Activated naive CD4-positive, alpha-beta T cell treated with anti-CD3 and anti-CD28 coated beads, Interleukin-2, amount 50 U/mL, for 24 hours (primary cell): ENCODE data around the gene CNTN6.

Experiments used
- H3K27ac Mint-ChIP-seq: one replicate; pipeline ENCODE4 v1.8.0; 2021; ENCODE audit warnings: mild to moderate bottlenecking, mixed read lengths
- H3K27me3 Mint-ChIP-seq: one replicate; pipeline ENCODE4 v1.8.0; 2021; ENCODE audit warnings: mixed read lengths
- H3K36me3 Mint-ChIP-seq: one replicate; pipeline ENCODE4 v1.8.0; 2021; ENCODE audit warnings: mixed read lengths
- H3K4me1 Mint-ChIP-seq: one replicate; pipeline ENCODE4 v1.8.0; 2021; ENCODE audit warnings: mixed read lengths
- H3K4me3 Mint-ChIP-seq: one replicate; pipeline ENCODE4 v1.8.0; 2021; ENCODE audit warnings: mild to moderate bottlenecking, mixed read lengths
- H3K9me3 Mint-ChIP-seq: one replicate; pipeline ENCODE4 v1.8.0; 2021; ENCODE audit warnings: mixed read lengths

Gene CNTN6

DNA sequence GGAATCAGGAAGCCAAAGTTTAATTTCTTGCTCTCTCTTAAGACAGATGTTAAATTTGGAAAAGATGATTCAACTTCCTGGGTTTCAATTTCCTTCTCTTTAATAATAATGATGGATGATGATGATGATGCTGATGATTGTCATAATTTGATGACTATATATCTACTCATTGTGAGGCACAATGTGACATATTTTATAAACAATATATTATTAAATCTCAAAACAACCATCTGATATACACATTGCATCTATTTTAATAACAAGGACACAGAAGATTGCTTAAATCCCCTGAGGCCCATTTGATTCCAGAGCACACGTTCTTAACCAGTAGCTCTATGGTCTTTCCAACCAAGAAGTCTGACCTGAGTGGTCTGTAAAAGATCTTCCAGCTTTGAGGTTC is 124.0 kb downstream of the CNTN6 start:
- Mint-ChIP-seq H3K9me3 (no peaks in the 10 kb centered on the region), H3K4me3 (no peak overlapping the region), H3K27ac (no peak overlapping the region), H3K27me3 (no peaks in the 10 kb centered on the region), H3K4me1 (no peaks in the 10 kb centered on the region), H3K36me3 (no peaks in the 10 kb centered on the region)

DNA sequence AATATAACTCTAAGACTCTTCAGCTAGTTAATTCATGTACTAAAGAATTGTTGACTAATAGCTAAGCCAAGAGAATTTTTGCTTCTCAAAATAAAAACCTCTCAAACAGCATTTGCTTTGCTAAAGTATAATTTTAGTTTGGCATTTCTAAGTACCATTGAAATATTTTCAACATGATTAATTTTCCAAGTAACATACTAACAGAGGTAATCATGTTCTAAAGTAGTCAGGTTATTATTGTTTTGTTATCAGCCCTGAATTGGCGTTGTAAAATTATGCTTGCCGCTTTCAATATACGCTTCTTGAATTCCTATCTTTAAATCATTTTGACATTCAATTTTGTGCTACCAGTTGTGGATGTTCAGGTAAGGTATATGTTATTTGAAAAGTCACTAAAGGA is 134.3 kb downstream of the CNTN6 start:
- Mint-ChIP-seq H3K9me3 (no peaks in the 10 kb centered on the region), H3K4me1 (no peaks in the 10 kb centered on the region), H3K27me3 (no peaks in the 10 kb centered on the region), H3K36me3 (no peaks in the 10 kb centered on the region), H3K4me3 (no peak overlapping the region), H3K27ac (no peak overlapping the region)

DNA sequence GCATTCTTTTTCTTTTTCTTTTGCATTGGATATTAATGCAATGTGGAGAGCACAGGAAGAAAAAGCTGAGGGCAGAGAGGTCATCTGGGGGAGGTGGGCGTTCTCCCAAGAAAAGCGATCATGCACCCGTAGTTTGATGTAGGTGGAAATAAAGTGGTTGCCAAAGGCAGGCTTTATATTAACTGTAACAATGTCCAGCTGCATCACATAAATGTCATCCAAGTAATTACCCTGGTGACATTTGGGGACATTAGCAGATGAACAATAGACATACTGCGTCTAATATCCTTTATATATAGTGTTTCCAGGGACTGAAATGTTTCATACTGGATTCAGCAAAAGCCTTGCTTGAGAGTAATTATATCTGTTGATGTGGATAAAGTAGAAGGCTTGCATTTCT is 135.5 kb downstream of the CNTN6 start:
- Mint-ChIP-seq H3K27me3 (no peaks in the 10 kb centered on the region), H3K27ac (no peak overlapping the region), H3K36me3 (no peaks in the 10 kb centered on the region), H3K4me1 (no peaks in the 10 kb centered on the region), H3K9me3 (no peaks in the 10 kb centered on the region), H3K4me3 (no peak overlapping the region)

DNA sequence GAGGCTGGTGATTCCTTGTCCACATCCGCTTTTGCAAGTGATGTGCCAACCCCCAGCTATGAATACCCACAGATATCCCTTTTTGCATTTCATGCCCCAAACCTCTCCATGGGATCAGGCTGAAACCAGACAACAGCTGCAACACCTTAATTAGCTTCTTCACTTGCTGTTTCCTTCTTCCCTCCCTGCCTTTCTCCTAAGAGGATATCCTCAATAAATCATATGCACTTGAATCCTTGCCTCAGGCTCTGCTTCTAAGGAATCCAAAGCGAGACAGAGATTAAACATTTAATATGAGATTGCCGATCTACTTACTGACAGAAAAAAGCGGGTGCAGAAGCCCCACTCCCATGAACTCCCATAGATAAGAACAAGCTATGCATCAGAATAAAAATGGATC is 138.1 kb downstream of the CNTN6 start:
- Mint-ChIP-seq H3K9me3 (no peaks in the 10 kb centered on the region), H3K27me3 (no peaks in the 10 kb centered on the region), H3K27ac (no peak overlapping the region), H3K4me1 (no peaks in the 10 kb centered on the region), H3K36me3 (no peaks in the 10 kb centered on the region), H3K4me3 (no peak overlapping the region)

DNA sequence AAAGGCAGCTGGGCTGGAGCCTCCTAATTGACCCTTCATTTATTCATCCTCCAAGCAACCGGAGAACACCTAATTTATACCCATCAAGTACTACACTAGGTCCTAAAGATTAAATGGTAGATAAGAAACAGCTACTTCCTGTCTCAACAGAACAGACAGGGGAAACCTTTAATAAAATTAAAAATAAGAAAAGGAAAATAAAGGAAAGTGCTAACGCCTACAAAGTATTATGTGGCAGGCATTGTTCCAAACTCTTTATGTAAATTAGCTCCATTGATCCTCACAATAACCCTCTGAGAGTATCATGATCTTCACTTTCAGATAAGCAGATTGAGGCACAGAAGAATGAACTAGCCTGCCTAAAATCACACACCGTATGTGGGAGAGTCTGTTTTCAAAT is 139.5 kb downstream of the CNTN6 start:
- H3K27ac Mint-ChIP-seq, result no peak overlapping the region
- no peaks in the 10 kb centered on the region for H3K27me3 Mint-ChIP-seq
- H3K9me3 Mint-ChIP-seq, result no peaks in the 10 kb centered on the region
- H3K36me3 Mint-ChIP-seq, result no peaks in the 10 kb centered on the region
- H3K4me3 Mint-ChIP-seq, result no peak overlapping the region
- H3K4me1 Mint-ChIP-seq, result no peaks in the 10 kb centered on the region

DNA sequence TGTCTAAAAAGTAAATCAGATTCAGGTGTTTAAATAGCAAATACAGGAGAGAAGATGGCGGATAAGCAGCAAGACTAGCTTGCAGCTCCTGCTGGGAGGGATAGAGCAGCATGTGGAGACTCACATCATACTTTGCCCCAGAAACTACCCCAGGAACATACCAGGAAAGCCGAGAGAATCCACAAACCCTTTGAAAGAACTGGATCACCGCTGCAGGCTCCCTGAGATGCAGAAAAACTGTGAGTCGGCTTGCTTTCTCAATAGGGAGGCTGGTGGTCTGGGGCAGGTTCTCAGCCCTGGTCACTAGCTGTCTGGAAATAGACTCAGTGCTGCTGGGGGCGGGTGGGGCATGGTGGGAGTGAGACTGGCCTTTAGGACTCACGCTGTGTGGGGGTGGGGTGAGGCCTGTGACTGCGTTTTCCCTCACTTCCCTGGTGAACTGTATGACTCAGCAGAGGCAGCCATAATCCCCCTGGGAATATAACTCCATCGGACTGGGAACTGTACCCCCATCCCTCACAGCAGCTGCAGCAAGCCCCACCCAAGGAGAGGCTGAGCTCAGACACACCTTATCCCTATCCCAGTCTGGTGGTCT is 142.8 kb downstream of the CNTN6 start:
- Mint-ChIP-seq H3K27me3 (no peaks in the 10 kb centered on the region), H3K36me3 (no peaks in the 10 kb centered on the region), H3K27ac (no peak overlapping the region), H3K4me1 (no peaks in the 10 kb centered on the region), H3K4me3 (no peak overlapping the region), H3K9me3 (no peaks in the 10 kb centered on the region)

DNA sequence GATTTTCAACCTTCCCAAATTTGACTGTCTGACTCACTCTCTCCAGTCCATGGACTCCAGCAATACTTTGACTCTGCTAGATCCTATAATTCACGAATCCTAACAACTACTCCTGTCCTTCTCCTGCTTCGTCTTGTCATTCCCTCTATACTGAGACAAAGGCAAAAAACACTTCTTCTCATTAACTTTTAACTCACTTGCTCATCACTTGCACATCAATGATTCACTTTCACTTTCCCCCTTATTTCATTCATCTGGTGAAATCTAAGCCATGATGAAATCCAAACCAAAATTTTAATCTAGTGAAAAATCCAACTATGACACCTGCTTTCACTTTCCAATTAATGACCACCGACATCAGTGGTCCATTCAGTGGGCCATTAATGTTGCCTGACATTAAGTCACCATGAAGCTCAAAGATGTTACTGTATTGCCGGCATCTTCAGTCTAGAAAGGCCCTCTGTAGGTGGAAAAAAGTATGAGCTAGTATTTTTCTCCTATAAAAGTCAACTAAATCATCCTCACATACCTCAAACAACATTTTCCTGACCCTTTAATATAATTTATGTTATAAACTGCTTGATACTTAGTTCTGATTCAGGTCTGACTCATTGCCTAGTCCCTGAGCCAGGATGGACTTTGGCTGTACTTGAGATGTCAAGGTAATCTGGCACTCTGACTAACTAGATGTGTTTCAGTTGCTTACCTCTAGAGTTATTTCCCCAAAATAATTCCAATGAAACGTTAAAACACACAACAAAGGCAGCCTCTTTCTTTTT is 158.6 kb downstream of the CNTN6 start:
- H3K36me3 Mint-ChIP-seq, result no peaks in the 10 kb centered on the region
- H3K4me3 Mint-ChIP-seq, result no peak overlapping the region
- H3K27me3 Mint-ChIP-seq, result no peaks in the 10 kb centered on the region
- no peaks in the 10 kb centered on the region for H3K4me1 Mint-ChIP-seq
- H3K9me3 Mint-ChIP-seq, result peaks cover 11% of the 10 kb centered on the region
- H3K27ac Mint-ChIP-seq, result no peak overlapping the region

DNA sequence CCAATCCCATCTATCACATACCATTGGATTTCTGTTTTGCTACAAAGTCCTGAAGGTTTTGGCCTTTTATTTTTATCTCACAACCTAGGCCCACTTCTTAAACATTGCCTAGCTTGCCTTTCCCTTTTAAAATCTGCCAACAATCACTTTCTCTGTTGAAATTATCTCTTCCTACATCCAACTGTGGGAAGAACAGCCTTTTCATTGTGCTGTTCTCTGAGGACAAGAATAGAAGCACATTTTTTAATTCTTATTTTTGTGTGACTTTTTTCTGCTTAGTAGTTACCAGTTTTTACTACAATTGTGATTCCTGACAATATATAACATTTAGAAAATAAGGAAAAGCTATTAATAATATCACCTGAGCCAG is 159.2 kb downstream of the CNTN6 start:
- H3K36me3 Mint-ChIP-seq, result no peaks in the 10 kb centered on the region
- peaks cover 11% of the 10 kb centered on the region for H3K9me3 Mint-ChIP-seq
- H3K27me3 Mint-ChIP-seq, result no peaks in the 10 kb centered on the region
- H3K27ac Mint-ChIP-seq, result no peak overlapping the region
- no peaks in the 10 kb centered on the region for H3K4me1 Mint-ChIP-seq
- no peak overlapping the region for H3K4me3 Mint-ChIP-seq

DNA sequence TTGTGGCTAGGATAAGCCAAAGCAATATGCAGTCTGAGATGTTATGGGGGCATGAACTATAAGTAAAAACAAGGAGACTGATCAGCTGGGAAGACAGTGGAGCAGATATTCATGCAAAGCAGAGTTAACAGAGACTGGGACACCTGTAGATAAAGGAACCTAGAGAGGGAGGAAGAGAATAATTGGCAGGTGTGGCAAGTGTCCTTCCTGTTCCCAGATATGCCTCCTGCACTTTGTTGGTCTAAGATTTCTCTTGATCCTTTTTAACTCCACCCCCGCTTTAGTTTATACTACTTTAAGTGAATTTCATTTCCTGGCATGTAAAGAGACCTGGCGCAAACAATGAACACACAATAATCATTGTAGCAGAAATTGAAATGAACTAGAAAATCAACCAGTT is 169.4 kb downstream of the CNTN6 start:
- Mint-ChIP-seq H3K27ac (no peak overlapping the region), H3K9me3 (peaks cover 5% of the 10 kb centered on the region)

DNA sequence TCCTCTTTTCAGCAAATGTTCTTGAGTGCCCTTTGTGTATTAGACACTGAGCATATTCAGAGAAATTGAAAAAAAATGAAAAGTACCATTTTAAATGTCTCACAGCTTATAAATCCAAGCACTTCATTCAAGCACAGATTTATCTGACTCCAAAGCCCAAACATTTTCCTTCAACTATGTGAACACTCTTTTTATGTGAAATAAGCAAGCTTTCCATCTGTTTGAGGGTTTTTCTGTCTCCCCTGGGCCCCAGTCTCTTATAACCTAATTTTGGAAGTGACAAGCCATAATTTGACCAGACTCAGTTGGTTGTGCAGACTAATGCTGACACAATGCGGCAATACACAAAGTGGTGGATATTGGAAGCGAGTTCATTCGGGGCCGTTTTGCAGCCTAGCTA is 170.3 kb downstream of the CNTN6 start:
- Mint-ChIP-seq H3K27me3 (no peaks in the 10 kb centered on the region), H3K27ac (no peak overlapping the region), H3K36me3 (no peaks in the 10 kb centered on the region), H3K4me1 (no peaks in the 10 kb centered on the region), H3K9me3 (peaks cover 5% of the 10 kb centered on the region), H3K4me3 (no peak overlapping the region)

More for the DNA sequence above, 169.4 kb downstream of the CNTN6 start:
- Mint-ChIP-seq H3K36me3 (no peaks in the 10 kb centered on the region), H3K27me3 (no peaks in the 10 kb centered on the region), H3K4me1 (no peaks in the 10 kb centered on the region), H3K4me3 (no peak overlapping the region)

DNA sequence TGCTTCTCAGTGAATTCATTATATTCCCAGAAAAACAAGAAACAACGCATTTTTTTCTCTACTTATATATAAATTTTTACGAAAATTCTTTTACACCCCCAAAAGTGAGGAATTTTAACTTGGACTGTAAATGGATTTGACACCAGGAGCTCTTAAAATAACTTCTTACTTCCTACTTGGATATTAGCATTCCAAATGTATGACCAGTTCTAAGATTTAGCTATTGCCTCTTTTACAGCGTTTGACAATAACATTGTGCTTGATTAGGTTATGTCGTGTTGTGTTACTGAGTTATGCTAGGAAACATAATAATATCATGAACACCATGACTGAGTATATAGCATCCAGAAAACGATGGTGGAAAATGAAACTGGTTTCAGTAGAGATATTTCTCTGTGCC is 177.0 kb downstream of the CNTN6 start:
- Mint-ChIP-seq H3K27ac (no peak overlapping the region), H3K4me3 (no peak overlapping the region), H3K27me3 (no peaks in the 10 kb centered on the region), H3K4me1 (no peaks in the 10 kb centered on the region), H3K36me3 (no peaks in the 10 kb centered on the region), H3K9me3 (peaks cover 4% of the 10 kb centered on the region)

DNA sequence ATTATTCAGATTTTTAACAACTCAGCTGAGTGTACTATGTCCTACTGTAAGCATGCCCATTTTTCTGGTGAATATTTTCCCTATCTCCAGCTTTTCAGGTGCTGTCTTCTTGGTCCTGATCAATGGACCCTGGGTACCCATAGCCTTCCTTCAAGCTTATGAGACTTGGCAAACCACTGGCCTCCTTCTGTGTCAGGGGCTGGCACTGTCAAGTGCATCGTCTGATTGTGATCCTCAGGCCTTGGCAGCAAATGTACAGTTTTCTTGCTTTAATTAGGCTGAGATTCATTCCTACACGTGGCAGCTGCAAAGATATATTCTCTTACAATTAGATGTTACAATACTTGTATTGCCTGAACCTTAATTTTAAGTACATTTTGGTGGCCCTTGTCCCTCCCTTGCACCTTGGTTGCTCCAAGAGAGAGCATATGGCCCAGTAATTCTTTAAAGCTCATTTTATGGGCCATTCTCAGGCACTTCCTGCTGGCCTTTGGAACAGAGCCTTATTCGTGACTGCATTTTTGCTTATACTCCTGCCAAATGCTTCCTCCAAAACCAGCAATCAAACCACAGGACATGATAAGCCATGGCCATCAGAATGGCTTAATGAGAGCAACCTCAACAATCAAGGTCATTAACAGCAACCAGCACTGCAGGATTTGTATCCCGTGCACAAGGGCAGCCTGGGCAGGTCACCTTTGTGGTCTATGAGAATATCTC is 179.9 kb downstream of the CNTN6 start:
- no peak overlapping the region for H3K4me3 Mint-ChIP-seq
- H3K4me1 Mint-ChIP-seq, result no peaks in the 10 kb centered on the region
- H3K27me3 Mint-ChIP-seq, result no peaks in the 10 kb centered on the region
- H3K27ac Mint-ChIP-seq, result no peak overlapping the region
- no peaks in the 10 kb centered on the region for H3K36me3 Mint-ChIP-seq
- peaks cover 4% of the 10 kb centered on the region for H3K9me3 Mint-ChIP-seq

DNA sequence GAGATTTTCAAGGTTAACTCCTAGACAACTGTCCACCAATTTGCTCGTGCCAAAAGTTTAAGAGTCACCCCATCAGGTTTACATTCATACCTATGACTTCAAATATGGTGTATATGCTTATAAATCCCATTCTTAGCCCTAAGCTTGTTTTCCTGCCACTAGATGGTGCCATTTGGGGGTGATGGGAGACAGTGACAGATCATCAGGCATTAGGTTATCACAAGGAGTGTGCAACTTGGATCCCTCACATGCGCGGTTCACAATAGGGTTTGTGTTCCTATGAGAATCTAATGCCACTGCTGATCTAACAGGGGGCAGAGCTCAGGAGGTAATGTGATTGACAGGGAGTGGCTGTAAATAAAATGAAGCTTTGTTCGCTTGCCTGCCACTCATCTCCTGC is 182.7 kb downstream of the CNTN6 start:
- no peak overlapping the region for H3K27ac Mint-ChIP-seq
- H3K9me3 Mint-ChIP-seq, result no peaks in the 10 kb centered on the region
- H3K4me3 Mint-ChIP-seq, result no peak overlapping the region
- no peaks in the 10 kb centered on the region for H3K36me3 Mint-ChIP-seq
- H3K27me3 Mint-ChIP-seq, result no peaks in the 10 kb centered on the region
- H3K4me1 Mint-ChIP-seq, result no peaks in the 10 kb centered on the region

DNA sequence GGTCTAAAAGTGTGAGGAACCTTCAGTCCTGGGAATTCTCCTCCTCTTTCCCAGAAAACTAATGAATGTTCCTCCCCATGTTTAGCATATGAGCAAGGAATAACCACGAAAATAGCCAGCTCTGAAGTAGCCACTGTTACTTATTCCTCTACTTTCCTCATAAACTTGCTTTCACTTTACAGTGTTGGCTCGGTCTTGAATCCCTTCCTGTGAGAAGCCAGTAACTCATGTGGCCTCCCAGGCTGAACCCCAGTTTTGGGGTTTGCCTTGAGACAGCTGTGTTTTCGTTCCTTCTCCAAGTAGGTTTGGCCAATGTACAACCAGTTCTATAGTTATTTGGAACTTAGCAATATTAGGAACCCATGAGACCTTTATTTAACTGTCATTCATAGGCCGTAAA is 195.0 kb downstream of the CNTN6 start:
- Mint-ChIP-seq H3K36me3 (no peaks in the 10 kb centered on the region), H3K9me3 (peaks cover 11% of the 10 kb centered on the region), H3K27ac (no peak overlapping the region), H3K27me3 (no peaks in the 10 kb centered on the region), H3K4me1 (no peaks in the 10 kb centered on the region), H3K4me3 (no peak overlapping the region)

DNA sequence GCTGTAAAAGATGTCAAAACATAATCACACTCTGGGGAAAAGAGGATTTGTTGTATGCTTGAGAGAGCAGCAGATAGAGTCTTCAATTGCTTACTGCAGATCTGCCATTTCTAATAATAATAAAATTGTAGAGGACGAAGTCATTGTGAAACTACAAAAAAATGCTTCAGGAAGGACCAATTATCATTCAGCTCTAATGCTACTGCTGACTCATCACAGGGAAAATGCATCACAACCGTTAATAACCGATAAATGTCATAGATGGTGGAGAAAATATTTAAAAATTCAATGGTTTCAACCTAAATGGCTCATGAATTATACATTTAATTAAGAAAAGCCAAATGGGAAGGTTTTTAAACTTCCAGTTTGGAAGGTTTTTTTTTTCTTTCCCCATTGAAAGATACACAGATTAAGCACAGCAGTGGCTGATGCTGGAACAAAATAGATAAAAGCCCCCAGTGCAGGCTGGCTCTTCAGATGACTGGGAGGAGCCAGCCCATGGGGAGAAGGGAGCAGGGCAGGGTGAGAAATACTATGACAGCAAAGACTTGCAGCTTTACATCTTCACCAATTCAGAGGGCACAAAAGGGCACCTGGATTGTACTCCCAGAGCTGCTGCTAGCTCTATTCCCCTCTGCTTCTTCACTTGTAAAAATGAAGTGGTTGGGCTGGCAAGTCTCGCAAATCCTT is 196.1 kb downstream of the CNTN6 start:
- Mint-ChIP-seq H3K27ac (no peak overlapping the region), H3K36me3 (no peaks in the 10 kb centered on the region), H3K9me3 (peaks cover 17% of the 10 kb centered on the region), H3K4me3 (no peak overlapping the region), H3K27me3 (no peaks in the 10 kb centered on the region), H3K4me1 (no peaks in the 10 kb centered on the region)

DNA sequence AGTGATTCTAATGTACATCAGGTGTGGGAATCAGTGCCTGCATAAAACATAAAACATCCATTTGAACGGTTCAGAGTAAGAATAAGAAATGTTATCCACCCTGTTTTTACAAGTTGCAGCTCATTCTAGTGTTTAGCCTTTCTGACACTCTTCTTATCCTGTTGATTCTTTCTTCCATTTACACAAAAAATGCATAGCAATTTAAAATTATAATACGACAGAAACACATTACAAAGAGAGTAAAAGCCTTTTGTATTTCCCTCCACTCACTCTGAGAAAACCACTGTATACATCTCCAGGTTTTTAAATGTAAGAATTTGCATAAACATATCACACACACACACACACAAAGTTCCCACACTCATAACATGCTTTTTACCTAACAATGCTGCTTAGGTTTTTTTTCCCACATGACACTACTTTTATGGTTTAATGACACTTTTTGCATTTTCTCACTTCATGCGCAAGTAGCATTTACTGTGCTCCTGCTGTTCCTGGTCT is 199.8 kb downstream of the CNTN6 start:
- Mint-ChIP-seq H3K9me3 (peaks cover 17% of the 10 kb centered on the region), H3K4me3 (no peak overlapping the region), H3K36me3 (no peaks in the 10 kb centered on the region), H3K27ac (no peak overlapping the region), H3K4me1 (no peaks in the 10 kb centered on the region), H3K27me3 (no peaks in the 10 kb centered on the region)
